HUDEP-2 (cell line): ENCODE results near the gene IFIT1B.
"Not testable (repeated sequence)": the region's sequence is repeated elsewhere in the genome, so short reads cannot be mapped to it uniquely, and the experiment has no call there.

Source experiments
- DNase-seq, 76 experiments: peaks; one replicate each; lab custom pipeline; 2025; ENCODE audit not compliant: unreplicated experiment in 76 of 76; lab: John Stamatoyannopoulos, UW

Gene IFIT1B

GRCh38 chr10:89407792-89408191 lies 29.9 kb downstream of the IFIT1B start:
- not testable (repeated sequence) for DNase-seq

- not testable (repeated sequence) for DNase-seq
These were observed 31.4 kb downstream of the IFIT1B start for GRCh38 chr10:89409282-89409681.

DNA sequence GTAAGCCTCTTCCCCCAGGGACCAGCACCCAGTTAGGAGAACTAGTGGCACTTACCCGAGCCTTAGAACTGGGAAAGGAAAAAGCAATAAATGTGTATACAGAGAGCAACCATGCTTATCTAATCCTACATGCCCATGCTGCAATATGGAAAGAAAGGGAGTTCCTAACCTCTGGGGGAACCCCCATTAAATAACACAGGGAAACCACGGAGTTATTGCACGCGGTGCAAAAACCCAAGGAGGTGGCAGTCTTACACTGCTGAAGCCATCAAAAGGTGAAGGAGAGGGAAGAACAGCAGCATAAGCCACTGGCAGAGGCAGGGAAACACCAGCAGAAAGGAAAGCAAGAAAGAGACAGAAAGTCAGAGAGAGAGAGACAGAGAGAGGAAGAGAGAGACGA lies 32.7 kb downstream of the IFIT1B start:
- DNase-seq, result not testable (repeated sequence)

DNA sequence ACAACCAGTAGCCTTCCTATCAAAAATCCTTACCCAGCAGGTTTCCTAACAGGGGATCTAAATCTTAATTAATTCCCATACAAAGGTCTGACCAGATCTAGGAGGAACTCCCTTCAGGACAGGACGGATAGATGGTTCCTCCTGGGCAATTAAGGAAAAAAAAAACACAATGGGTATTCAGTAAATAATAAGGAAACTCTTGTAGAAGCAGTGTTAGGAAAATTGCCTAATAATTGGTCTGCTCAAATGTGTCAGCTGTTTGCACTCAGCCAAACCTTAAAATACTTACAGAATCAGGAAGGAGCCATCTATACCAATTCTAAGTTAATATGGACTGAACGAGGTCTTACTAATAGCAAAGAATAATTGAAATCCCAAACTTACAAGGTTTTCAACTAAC lies 33.3 kb downstream of the IFIT1B start:
- not testable (repeated sequence) for DNase-seq

DNA sequence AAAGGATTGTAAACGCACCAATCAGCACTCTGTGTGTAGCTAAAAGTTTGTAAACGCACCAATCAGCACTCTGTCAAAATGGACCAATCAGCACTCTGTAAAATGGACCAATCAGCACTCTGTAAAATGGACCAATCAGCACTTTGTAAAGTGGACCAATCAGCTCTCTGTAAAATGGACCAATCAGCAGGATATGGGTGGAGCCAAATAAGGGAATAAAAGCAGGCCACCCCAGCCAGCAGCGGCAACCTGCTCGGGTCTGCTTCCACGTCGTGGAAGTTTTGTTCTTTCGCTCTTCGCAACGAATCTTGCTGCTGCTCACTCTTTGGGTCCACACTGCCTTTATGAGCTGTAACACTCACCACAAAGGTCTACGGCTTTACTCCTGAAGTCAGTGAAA lies 34.4 kb downstream of the IFIT1B start:
- peak in 1 of 76 experiments; percentile 3 for DNase-seq

DNA sequence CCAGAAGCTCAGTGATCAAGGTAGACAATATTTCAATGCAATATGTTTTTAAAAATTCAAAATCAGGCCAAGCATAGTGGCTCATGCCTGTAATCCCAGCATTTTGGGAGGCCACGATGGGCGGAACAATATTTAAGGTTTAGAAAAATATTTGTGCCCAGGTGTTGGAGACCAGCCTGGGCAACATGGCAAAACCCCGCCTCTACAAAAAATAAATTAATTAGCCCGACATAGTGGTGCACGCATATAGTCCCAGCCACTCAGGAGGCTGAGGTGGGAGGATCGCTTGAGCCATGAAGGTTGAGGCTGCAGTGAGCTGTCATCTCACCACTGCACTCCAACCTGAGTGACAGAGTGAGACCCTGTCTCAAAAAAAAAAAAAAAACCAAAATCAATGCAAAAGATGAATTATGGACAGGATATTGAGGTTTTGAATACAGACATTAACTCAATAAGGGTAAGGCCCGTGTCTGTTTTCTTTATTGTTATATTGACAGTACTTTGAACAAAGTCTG lies 35.6 kb downstream of the IFIT1B start:
- no peak for DNase-seq

- DNase-seq, result peak in 38 of 76 experiments; percentile 4 to 65 (median 23)
These were observed 36.5 kb downstream of the IFIT1B start, which contains the start of gene IFIT5 for GRCh38 chr10:89414146-89414878. Gene IFIT5, plus strand, starts transcription at chr10:89414568. Its CDS starts 231 bp downstream, at chr10:89414799.

DNA sequence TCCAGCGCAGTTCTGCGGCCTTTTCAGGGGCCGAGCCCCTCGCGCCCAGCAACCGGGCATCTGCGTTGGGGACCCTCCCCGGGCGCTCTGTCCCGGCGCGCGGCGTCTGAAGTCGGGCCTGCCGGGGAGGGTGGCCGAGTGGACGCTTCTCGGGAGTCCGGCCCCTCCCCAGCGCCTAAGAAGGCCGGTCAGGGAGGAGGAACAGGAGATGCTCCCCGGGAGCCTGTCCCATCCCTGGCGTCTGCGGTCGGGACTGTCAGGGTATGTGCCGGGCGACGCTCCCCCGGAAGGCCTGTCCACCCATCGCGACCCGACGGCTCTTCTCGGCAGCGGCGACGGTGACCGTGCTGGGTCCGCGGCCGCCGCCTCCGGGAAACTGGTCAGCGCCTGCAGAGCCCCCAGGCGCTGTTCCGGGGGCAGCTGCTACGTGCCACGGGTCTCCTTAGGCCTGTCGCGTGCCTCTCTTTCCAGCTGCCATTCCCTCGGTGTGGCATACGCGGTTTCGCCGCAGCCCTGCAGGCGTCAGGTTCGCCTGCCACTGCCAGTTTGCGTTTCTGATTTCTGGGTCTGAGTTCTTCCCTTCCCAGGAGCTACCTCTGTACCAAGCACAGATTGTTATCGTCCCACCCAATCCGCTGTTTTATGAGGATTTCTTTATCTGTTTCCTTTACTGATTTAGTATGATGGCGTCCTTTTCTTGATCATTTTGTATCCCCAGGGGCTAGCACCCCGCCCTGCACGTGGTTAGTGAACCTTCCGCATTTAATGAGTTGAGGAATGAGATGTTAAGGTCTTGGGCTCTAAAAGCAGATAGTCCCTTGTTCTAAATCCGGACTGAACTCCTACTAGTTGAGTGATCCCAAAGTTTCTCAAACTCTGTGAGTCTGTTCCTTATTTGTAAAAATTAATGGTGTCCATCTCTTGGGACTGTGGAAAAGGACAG lies 37.3 kb downstream of the IFIT1B start:
- no peak for DNase-seq

- no peak for DNase-seq
These were observed 38.6 kb downstream of the IFIT1B start for GRCh38 chr10:89416465-89416864.

DNA sequence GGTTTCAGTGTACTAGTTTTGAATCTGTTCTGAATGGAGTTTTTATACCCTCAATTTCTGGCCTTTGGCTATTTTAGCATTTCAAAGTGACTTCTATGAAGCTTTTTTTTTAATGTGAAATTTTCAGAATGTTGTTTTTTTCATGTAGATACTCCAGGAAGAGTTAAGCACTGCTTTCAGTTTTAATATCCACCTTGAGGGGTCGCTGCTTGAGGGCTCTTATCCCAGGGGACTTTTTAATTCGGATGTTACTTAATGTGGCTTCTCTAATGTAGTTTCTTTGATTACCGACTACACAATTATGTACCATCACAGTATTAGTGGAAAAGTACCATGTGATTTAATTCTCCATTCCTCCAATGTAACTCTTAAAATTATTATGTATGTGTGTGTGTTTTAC lies 41.7 kb downstream of the IFIT1B start:
- no peak for DNase-seq

GRCh38 chr10:89421018-89421476 lies 43.2 kb downstream of the IFIT1B start:
- DNase-seq, result no peak

DNA sequence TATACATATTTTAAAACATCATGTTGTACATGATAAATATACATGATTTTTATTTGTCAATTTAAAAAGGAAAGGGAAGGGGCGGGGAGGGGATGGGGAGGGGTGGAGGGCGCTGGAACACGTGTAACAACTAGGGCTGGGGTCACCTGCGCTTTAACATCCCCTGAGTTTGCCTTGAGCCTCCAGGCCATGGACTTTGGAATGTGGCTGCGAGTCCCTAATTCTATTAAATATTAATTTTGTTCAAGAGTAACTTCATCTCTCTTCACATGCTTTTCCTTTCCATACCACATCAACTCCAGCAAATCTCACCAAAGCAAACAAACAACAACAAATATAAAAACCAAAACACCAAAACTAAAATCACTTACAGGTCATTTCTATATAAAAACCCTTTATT lies 47.1 kb downstream of the IFIT1B start:
- no peak for DNase-seq

- peak in 13 of 76 experiments; percentile 1 to 42 (median 15) for DNase-seq
These were observed 48.5 kb downstream of the IFIT1B start for GRCh38 chr10:89426230-89426868.

DNA sequence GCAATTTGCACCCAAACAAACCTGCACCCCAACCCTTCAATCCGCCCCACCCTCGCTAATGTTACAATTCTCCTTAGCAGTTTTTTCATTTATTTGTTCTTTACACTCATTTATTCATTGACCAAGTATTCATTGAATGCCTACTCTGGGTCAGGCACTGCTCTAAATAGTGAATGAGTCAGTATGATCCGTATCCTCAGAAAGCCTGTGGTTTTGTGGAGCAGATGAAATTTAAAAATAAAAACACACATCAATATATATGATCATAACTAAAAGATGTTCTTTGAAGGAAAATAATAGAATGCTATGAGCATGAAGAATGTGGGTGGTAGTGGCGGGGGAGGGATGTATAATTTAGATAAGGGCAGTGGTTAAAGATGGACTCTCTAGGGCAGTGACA lies 49.8 kb downstream of the IFIT1B start:
- no peak for DNase-seq

GRCh38 chr10:89428877-89429276 lies 51.0 kb downstream of the IFIT1B start:
- no peak for DNase-seq

- DNase-seq, result no peak
These were observed 54.1 kb downstream of the IFIT1B start for GRCh38 chr10:89431977-89432376.
